ENCODE measurements around the gene COPS8.

COPS8 gene

DNA sequence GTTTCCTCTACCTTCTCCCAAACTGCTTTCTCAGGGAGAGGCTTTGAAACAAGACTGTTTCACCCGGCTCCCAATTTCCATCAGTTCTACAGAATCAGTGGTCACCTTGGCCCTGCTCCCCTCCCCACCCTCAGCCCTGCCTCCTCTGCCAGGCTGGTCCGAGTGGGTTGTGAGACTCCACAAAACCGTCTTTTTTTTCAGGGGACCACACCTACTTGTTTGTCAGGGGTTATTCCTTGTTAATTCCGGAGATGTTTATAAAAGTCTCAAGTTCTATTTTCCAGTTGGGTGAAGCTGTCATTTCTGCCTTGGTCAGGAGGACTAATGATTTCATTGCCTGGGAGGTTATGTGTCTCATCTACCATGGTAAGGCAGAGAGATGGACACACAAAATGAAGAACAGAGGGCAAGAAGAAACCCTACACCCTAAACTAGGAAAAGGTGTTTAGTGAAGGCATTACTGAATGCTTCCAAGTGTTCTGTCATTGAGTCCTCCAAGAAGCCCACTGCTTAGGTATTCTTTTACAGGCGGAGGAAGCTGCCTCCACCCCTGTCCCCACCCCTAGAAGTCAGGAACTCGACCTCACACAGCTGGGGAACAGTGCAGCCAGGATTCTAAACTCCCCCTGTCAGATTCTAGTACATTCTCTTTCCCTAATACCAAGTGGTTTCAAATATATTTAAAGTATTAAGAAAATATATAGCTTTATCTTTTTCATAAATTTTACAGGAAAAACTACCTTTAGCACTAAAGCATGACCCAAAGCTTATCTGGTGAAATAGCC lies 46.3 kb downstream of the COPS8 start:
- TF ChIP-seq, protein P1, sequence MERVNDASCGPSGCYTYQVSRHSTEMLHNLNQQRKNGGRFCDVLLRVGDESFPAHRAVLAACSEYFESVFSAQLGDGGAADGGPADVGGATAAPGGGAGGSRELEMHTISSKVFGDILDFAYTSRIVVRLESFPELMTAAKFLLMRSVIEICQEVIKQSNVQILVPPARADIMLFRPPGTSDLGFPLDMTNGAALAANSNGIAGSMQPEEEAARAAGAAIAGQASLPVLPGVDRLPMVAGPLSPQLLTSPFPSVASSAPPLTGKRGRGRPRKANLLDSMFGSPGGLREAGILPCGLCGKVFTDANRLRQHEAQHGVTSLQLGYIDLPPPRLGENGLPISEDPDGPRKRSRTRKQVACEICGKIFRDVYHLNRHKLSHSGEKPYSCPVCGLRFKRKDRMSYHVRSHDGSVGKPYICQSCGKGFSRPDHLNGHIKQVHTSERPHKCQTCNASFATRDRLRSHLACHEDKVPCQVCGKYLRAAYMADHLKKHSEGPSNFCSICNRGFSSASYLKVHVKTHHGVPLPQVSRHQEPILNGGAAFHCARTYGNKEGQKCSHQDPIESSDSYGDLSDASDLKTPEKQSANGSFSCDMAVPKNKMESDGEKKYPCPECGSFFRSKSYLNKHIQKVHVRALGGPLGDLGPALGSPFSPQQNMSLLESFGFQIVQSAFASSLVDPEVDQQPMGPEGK (tag by site-specific recombination; IDR thresholded peaks at IDR 0.05), result no peak
- TF ChIP-seq ZFP41 (tag by site-specific recombination; IDR thresholded peaks at IDR 0.05; ENCODE audit: borderline replicate concordance), result no peak
- no peak for TF ChIP-seq GLI4 (tag by site-specific recombination; IDR thresholded peaks at IDR 0.05)
- no peak for TF ChIP-seq HOXA7 (CRISPR knock-in tag; IDR thresholded peaks at IDR 0.05; ENCODE audit: borderline replicate concordance)
- TF ChIP-seq, protein P2, sequence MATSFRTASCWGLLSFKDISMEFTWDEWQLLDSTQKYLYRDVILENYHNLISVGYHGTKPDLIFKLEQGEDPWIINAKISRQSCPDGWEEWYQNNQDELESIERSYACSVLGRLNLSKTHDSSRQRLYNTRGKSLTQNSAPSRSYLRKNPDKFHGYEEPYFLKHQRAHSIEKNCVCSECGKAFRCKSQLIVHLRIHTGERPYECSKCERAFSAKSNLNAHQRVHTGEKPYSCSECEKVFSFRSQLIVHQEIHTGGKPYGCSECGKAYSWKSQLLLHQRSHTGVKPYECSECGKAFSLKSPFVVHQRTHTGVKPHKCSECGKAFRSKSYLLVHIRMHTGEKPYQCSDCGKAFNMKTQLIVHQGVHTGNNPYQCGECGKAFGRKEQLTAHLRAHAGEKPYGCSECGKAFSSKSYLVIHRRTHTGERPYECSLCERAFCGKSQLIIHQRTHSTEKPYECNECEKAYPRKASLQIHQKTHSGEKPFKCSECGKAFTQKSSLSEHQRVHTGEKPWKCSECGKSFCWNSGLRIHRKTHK (tag by site-specific recombination; IDR thresholded peaks at IDR 0.05), result no peak
- TF ChIP-seq ZSCAN30 (tag by site-specific recombination; IDR thresholded peaks at IDR 0.05), result no peak
- TF ChIP-seq, protein P3, sequence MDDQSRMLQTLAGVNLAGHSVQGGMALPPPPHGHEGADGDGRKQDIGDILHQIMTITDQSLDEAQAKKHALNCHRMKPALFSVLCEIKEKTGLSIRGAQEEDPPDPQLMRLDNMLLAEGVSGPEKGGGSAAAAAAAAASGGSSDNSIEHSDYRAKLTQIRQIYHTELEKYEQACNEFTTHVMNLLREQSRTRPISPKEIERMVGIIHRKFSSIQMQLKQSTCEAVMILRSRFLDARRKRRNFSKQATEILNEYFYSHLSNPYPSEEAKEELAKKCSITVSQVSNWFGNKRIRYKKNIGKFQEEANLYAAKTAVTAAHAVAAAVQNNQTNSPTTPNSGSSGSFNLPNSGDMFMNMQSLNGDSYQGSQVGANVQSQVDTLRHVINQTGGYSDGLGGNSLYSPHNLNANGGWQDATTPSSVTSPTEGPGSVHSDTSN (CRISPR knock-in tag; IDR thresholded peaks at IDR 0.05), result no peak
- no peak for TF ChIP-seq ZNF366 (tag by site-specific recombination; conservative IDR thresholded peaks at IDR 0.05)
- Histone ChIP-seq H3K4me3 (ENCODE audit: low read depth, low read length) (no peak overlapping the region), H3K36me3 (ENCODE audit: control insufficient read depth in 2 of 2, insufficient read depth in 1 of 2, low read length in 2 of 2) (no peaks in the 10 kb centered on the region), H3K4me1 (ENCODE audit: control insufficient read depth, insufficient read depth, low read length) (peaks cover 2% of the 10 kb centered on the region; the same call in 1 of the 2 replicates), H3K27ac (ENCODE audit: extremely low read depth, low read depth, low read length) (no peak overlapping the region), H3K9me3 (ENCODE audit: control insufficient read depth, insufficient read depth, low read depth, low read length) (no peaks in the 10 kb centered on the region)
- POLR2A ChIA-PET, result no interaction called here
- CTCF ChIA-PET, result interaction anchor here (0.6 to 2.6 kb wide), 4 partner anchors 10 to 440 kb away, joined by 3 to 16 read pairs (median 8); no protein-coding TSS in a partner anchor

DNA sequence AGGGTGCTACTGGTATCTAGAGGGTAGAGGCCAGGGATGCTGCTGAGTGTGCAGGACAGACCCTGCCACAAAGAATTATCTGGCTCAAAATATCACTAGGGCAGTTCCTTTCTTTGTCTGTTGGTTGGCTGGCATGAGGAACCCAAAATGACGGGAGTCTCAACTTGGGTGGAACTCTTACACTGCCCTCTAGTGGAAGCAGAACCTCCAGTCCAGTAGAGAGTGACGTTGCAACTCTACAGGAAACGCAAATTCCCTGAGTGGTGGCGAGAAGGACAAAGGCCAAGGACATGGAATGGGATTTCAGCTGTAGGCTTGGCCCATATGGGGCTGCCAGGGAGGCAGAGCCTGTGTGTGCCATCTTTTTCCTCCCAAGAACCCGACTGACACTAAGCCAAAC lies 47.1 kb downstream of the COPS8 start:
- H3K27ac ChIP-seq (ENCODE audit: extremely low read depth, low read depth, low read length), result no peak overlapping the region
- ChIA-PET CTCF (interaction anchor here (0.6 to 2.6 kb wide), 8 partner anchors 9 to 1335 kb away, joined by 4 to 16 read pairs (median 4); no protein-coding TSS in a partner anchor), POLR2A (no interaction called here)
- H3K9me3 ChIP-seq (ENCODE audit: control insufficient read depth, insufficient read depth, low read depth, low read length), result no peaks in the 10 kb centered on the region
- H3K36me3 ChIP-seq (ENCODE audit: control insufficient read depth in 2 of 2, insufficient read depth in 1 of 2, low read length in 2 of 2), result no peaks in the 10 kb centered on the region
- H3K4me1 ChIP-seq (ENCODE audit: control insufficient read depth, insufficient read depth, low read length), result peaks cover 2% of the 10 kb centered on the region; the same call in 1 of the 2 replicates
- TF ChIP-seq ZSCAN16 (tag by site-specific recombination; IDR thresholded peaks at IDR 0.05) (no peak), ZNF654 (tag by site-specific recombination; IDR thresholded peaks at IDR 0.05; ENCODE audit: low read depth) (peak; percentile 22), ZNF510 (tag by site-specific recombination; IDR thresholded peaks at IDR 0.05; ENCODE audit: insufficient replicate concordance) (peak; percentile 99), HOXC10 (CRISPR knock-in tag; IDR thresholded peaks at IDR 0.05) (no peak)
- no peak overlapping the region for H3K4me3 ChIP-seq (ENCODE audit: low read depth, low read length)

DNA sequence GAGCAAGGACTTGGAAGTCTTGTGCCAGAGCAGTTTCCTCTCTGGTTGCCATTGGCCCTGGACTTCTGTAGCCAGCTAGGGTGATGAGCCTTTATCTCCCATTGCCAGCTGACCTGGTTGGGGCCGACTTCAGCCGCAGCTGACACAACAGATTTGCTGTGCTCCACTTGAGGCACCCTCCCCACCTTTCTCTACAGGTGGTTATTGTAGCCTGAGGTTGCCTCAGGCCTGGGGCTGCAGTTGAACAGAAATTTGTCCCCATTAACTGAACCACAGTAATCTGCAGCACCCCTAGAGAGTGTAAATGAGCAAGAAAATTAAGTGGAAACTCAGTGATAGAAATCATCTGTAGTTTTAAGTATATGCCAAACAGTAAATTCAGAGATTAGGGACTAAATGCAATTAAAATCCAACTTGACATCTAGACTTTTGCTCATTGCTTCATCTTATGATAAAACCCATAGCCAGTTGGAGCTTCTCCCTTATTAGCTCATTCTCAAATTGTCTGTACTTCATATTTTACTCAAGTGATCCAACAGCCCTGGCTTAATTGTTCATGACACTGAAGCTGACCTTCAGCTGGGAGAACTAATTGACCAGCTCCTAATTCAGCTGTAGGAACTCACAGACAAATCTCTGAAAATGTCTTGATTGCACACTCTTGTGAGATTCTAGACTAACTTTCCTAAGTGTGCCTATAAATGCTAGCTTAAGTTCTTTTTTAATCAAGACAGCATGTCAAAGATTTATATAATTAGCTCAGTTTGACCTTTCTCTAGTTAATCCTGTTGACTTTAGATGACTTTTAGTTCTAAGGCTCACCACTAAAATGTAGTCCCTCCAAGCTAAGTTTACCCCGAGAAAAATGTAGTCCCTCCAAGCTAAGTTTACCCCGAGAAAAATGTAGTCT lies 48.9 kb downstream of the COPS8 start:
- no peaks in the 10 kb centered on the region for H3K9me3 ChIP-seq (ENCODE audit: control insufficient read depth, insufficient read depth, low read depth, low read length)
- H3K4me3 ChIP-seq (ENCODE audit: low read depth, low read length), result no peak overlapping the region
- H3K27ac ChIP-seq (ENCODE audit: extremely low read depth, low read depth, low read length), result no peak overlapping the region
- ChIA-PET POLR2A (no interaction called here), CTCF (interaction anchor here (0.6 to 2.6 kb wide), 7 partner anchors 7 to 438 kb away, joined by 3 to 16 read pairs (median 4); no protein-coding TSS in a partner anchor)
- H3K36me3 ChIP-seq (ENCODE audit: control insufficient read depth in 2 of 2, insufficient read depth in 1 of 2, low read length in 2 of 2), result no peaks in the 10 kb centered on the region
- H3K4me1 ChIP-seq (ENCODE audit: control insufficient read depth, insufficient read depth, low read length), result no peaks in the 10 kb centered on the region
- TF ChIP-seq ZNF600 (tag by site-specific recombination; IDR thresholded peaks at IDR 0.05) (no peak), ZNF140 (tag by site-specific recombination; IDR thresholded peaks at IDR 0.05) (no peak), ZNF302 (tag by site-specific recombination; IDR thresholded peaks at IDR 0.05; ENCODE audit: low read depth) (no peak), BCL11A (tag by site-specific recombination; IDR thresholded peaks at IDR 0.05; ENCODE audit: low read depth) (no peak), RBAK (tag by site-specific recombination; IDR thresholded peaks at IDR 0.05) (no peak), ZNF274 (IDR thresholded peaks at IDR 0.05; ENCODE audit: low read length) (no peak), ZNF274 (tag by site-specific recombination; IDR thresholded peaks at IDR 0.05; ENCODE audit: borderline replicate concordance) (no peak)
- TF ChIP-seq, protein P4, sequence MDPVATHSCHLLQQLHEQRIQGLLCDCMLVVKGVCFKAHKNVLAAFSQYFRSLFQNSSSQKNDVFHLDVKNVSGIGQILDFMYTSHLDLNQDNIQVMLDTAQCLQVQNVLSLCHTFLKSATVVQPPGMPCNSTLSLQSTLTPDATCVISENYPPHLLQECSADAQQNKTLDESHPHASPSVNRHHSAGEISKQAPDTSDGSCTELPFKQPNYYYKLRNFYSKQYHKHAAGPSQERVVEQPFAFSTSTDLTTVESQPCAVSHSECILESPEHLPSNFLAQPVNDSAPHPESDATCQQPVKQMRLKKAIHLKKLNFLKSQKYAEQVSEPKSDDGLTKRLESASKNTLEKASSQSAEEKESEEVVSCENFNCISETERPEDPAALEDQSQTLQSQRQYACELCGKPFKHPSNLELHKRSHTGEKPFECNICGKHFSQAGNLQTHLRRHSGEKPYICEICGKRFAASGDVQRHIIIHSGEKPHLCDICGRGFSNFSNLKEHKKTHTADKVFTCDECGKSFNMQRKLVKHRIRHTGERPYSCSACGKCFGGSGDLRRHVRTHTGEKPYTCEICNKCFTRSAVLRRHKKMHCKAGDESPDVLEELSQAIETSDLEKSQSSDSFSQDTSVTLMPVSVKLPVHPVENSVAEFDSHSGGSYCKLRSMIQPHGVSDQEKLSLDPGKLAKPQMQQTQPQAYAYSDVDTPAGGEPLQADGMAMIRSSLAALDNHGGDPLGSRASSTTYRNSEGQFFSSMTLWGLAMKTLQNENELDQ (tag by site-specific recombination; IDR thresholded peaks at IDR 0.05; ENCODE audit: low read depth), result no peak
